Renal cortex interstitium (tissue), 15 donors: ENCODE results near the gene EHD4. TPM values are rescaled to one million over a fixed set of nuclear protein-coding genes. Genes with fewer than 3 reads are reported as not detected.

ENCODE experiments used
- DNase-seq, 11 donors: peaks; one replicate each; pipeline ENCODE4 v3.0.0-alpha.2; 2013; ENCODE audit warnings: low read depth in 9 of 11, low spot score in 4 of 11; ENCODE audit errors: extremely low read depth in 1 of 11
- long read RNA-seq, 16 experiments: transcript quantifications; one replicate each; lab custom pipeline, GENCODE V29; 2026
- polyA plus RNA-seq, 3 donors: library from polyadenylated mRNA; unstranded; fragments of 120-200 nt; gene quantifications; one replicate each; pipeline ENCODE4 v1.2.1, GENCODE V29; 2013; ENCODE audit not compliant: insufficient read length in 3 of 3

The EHD4 gene
- polyA plus RNA-seq, result 10 to 100 TPM; 14.8 to 19.5 (median 18.4) TPM
- long read RNA-seq, donor 1, full-length matches to known transcripts, result 5 of 5 reads
- long read RNA-seq, donor 1, partial matches to known transcripts, result 0 of 5 reads
- long read RNA-seq, donor 1, other reads (novel, unspliced or antisense), result 0 of 5 reads
- long read RNA-seq, donor 2, full-length matches to known transcripts, result 2 of 2 reads
- long read RNA-seq, donor 2, partial matches to known transcripts, result 0 of 2 reads
- long read RNA-seq, donor 2, other reads (novel, unspliced or antisense), result 0 of 2 reads
- long read RNA-seq, donor 3, full-length matches to known transcripts, result 11 of 11 reads
- long read RNA-seq, donor 3, partial matches to known transcripts, result 0 of 11 reads
- long read RNA-seq, donor 3, other reads (novel, unspliced or antisense), result 0 of 11 reads
- long read RNA-seq, donor 4, full-length matches to known transcripts, result 11 of 11 reads
- long read RNA-seq, donor 4, partial matches to known transcripts, result 0 of 11 reads
- long read RNA-seq, donor 4, other reads (novel, unspliced or antisense), result 0 of 11 reads
- long read RNA-seq, donor 5, result 0 reads
- long read RNA-seq, donor 6, full-length matches to known transcripts, result 9 of 9 reads
- long read RNA-seq, donor 6, partial matches to known transcripts, result 0 of 9 reads
- long read RNA-seq, donor 6, other reads (novel, unspliced or antisense), result 0 of 9 reads
- long read RNA-seq, donor 7, full-length matches to known transcripts, result 10 of 10 reads
- long read RNA-seq, donor 7, partial matches to known transcripts, result 0 of 10 reads
- long read RNA-seq, donor 7, other reads (novel, unspliced or antisense), result 0 of 10 reads
- long read RNA-seq, donor 8, result 0 reads
- long read RNA-seq, donor 9, full-length matches to known transcripts, result 4 of 4 reads
- long read RNA-seq, donor 9, partial matches to known transcripts, result 0 of 4 reads
- long read RNA-seq, donor 9, other reads (novel, unspliced or antisense), result 0 of 4 reads
- long read RNA-seq, donor 10, full-length matches to known transcripts, result 8 of 8 reads
- long read RNA-seq, donor 10, partial matches to known transcripts, result 0 of 8 reads
- long read RNA-seq, donor 10, other reads (novel, unspliced or antisense), result 0 of 8 reads
- long read RNA-seq, donor 11, full-length matches to known transcripts, result 7 of 7 reads
- long read RNA-seq, donor 11, partial matches to known transcripts, result 0 of 7 reads
- long read RNA-seq, donor 11, other reads (novel, unspliced or antisense), result 0 of 7 reads
- long read RNA-seq, donor 12, full-length matches to known transcripts, result 4 of 4 reads
- long read RNA-seq, donor 12, partial matches to known transcripts, result 0 of 4 reads
- long read RNA-seq, donor 12, other reads (novel, unspliced or antisense), result 0 of 4 reads
- long read RNA-seq, donor 13, result 0 reads
- long read RNA-seq, donor 14, full-length matches to known transcripts, result 6 of 6 reads
- long read RNA-seq, donor 14, partial matches to known transcripts, result 0 of 6 reads
- long read RNA-seq, donor 14, other reads (novel, unspliced or antisense), result 0 of 6 reads
- long read RNA-seq, donor 15, full-length matches to known transcripts, result 6 of 6 reads
- long read RNA-seq, donor 15, partial matches to known transcripts, result 0 of 6 reads
- long read RNA-seq, donor 15, other reads (novel, unspliced or antisense), result 0 of 6 reads
- long read RNA-seq, donor 16, full-length matches to known transcripts, result 20 of 29 reads
- long read RNA-seq, donor 16, partial matches to known transcripts, result 9 of 29 reads
- long read RNA-seq, donor 16, other reads (novel, unspliced or antisense), result 0 of 29 reads

GRCh38 chr15:41972253-41973242 lies at the start of gene EHD4:
Gene EHD4, minus strand, starts transcription at chr15:41972557. Its CDS starts 63 bp downstream, at chr15:41972494.
- peak; percentile 94 to 100 (median 97) for DNase-seq

- no peak for DNase-seq
Observed at GRCh38 chr15:42021593-42021992, 49.2 kb upstream of the EHD4 start.

DNA sequence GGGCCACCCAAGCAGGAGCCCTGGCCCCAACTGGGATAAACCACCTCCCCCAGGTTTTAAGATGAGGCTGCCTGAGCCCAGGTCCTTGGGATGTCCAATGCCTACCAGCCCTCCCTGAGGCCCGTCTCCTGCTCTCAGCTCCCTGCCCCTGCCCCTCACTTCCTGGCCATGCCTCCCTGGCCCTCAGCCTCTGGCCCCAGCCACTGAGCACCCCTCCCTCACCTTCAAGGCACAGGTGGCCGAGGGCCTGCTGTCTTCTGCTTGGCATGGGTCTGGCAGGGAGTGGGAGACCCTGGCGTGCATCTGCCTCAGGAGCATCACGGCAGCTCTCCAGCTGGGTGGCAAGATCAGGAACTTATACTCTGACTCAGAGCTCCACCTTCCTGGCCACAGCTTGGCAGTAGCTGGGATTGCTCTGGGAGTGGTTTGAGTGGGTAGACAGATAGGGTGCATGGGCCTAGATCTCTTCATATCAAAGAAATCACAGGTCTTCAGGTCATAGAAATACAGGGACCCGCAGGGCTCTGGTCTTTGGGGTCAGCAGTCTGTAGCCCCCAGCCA lies 48.4 kb upstream of the EHD4 start, which contains the start of gene PLA2G4E:
PLA2G4E (minus strand) TSS at position 330 of the 561 bp plus-strand sequence; CDS start at position 318, 12 bp downstream.
- no peak for DNase-seq

GRCh38 chr15:42018306-42019224 lies 46.2 kb upstream of the EHD4 start:
- DNase-seq, result no peak

DNA sequence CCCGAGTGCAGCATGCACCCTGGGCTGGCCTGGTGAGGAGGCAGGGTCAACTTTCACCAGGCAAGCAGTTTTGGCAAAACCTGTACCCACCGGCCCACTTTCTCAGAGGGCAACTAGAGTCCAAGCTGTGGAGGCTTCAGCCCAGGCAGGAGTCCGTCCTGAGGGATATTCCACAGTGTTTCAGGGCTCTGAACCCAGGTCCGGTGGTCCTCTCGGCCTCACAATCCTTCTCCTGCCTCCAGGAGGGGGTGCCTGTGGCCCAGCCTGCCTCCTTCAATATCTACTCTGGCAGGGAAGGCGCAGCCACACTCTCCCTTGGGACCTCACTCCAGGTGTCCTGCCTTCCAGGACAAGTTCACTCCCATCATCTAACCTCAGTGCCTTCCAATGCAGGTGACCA lies 44.6 kb upstream of the EHD4 start:
- no peak for DNase-seq

DNA sequence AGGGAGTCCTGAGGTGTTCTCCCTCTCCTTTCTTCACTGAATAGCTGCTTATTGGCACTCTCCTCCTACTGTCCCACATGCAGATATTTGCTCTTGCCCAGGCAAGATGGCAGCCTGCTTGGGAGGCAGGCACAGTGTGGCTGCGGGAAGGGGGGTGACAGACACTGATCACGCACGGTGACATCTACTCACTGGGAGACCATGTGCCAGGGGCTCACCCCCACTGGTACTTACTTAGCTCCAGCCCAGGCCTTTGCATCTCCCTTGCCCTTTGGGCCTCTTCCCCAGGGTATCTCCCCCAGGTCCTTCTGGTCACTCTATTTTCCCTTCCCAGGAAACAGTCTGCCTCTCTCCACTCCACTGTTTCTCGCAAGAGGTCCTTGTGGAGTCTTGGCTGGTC lies 42.0 kb upstream of the EHD4 start:
- no peak for DNase-seq

- DNase-seq, result no peak
Observed at GRCh38 chr15:42012928-42013482, 40.6 kb upstream of the EHD4 start.

GRCh38 chr15:42012241-42012640 lies 39.9 kb upstream of the EHD4 start:
- DNase-seq, result peak in 2 of 11 donors; percentile 9 to 38

DNA sequence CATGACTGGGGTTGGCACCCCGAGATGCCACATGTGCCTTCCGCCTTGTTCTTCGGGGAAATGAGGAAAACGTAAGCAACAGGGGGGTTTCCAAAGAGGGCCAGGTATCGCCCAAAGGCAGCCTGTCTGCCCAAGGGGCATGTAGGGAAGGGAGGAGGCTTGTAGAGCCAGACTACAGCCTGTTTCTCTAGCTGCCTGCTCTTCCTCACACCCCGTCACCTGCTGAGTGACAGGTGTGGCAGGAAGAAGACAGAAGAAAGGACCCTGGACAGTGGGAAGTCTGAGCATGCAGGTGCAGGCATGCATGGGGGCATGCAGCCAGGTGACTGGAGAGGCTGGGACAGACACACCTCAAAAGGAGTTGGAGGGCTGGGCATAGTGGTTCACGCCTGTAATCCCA lies 38.7 kb upstream of the EHD4 start:
- no peak for DNase-seq

- no peak for DNase-seq
Observed at GRCh38 chr15:42010434-42010833, 38.1 kb upstream of the EHD4 start.

DNA sequence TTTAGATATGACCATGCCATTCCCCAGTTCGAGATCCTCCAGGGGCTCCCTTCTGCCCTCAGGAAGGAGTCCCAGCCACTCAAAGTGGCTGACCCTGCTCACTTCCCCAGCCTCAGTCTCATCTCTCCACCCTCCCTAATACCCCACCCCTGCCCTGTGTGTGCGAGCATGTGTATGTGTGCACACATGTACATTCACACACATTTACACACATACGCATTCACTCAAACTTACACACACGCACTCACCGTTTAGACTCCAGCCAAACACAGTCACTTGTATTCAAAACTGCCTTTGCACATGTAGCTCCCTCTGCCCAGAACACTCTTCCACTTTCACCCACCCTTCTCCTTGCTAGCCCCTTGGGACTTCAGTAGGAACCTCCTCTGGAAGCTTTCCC lies 37.1 kb upstream of the EHD4 start:
- DNase-seq, result no peak

DNA sequence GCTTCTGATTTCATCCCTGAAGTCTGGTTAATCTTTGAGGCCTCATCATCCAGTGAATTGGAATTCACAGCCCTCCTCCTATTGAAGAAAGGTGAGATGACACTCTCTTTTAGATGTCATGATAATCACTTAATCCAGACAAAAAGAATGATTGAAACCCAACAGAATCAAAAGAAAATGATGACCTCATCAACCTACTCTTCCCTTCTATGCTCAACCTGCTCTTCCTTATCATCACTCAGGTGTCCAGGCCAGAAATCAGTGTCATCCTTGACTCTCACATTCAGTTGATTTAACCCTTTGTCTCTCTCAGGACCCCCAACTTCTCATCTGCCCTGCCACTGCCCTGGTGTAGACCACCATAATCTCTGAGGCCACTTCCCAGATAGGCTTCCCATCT lies 36.7 kb upstream of the EHD4 start:
- no peak for DNase-seq

DNA sequence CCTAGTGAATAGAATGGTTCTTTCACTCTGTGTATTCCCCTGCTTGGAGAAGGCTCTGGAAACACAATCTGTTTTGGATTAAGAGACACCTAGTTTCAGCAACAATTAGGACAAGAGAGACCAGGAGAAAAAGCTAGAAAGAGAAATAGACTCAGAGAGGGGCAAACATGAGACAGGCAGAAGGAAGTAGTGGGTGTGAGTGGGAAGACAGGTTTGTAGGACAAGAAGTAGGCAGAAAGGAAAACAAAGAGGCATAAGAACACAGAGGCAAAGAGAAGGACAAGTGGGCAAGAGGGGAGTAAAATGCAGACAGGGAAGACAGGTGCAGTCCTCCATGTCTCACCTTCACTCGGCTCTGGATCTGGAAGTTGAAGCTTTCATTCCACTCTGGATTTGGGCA lies 35.0 kb upstream of the EHD4 start:
- DNase-seq, result no peak

DNA sequence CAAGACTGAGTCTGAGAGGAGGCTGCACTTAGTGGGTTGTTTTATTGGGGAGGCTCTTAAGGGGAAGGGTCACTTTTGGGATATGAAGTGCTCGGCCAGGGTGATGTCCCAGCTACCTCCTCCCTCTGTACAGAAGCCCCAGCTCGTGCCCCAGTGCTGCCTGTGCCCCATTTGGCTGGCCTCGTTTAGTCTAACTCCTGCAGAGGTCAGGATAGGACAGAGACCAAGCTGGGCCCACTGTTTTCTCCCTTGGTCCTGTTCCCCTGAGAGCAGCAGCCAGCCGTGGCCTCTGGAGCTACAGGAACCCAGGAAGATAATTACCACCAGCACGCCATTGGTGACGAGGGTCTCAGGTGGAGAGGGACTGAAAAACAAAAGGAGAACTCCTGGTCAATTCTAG lies 30.0 kb upstream of the EHD4 start:
- DNase-seq, result no peak

- no peak for DNase-seq
Observed at GRCh38 chr15:42001236-42001635, 28.9 kb upstream of the EHD4 start.
